ENCODE results near the gene NPIPB6.

DNA sequence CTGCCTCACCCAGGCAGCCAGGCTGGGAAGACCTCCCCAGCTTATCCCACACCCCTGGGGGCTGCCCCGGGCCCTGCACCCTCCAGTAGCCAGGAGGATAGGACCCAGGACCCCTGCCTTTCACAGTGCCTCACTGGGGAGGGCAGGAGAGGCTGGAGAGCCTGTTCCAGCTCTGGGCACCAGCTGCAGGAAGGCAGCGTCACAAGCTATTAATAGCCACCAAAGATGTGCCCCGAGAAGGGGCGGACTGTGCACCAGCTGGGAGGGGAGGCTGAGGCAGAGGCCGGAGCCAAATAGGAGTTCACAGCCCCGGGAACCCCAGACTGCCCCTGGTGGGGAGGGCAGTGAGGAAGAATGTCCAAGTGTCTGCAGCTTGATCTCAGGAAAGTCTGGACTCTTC is 62.2 kb downstream of the NPIPB6 start:
- TF ChIP-seq CTCF (IDR thresholded peaks at IDR 0.05; ENCODE audit: low read length) (no peak), EZH2 (optimal IDR thresholded peaks at IDR 0.05; ENCODE audit: low read depth, low read length) (no peak), EZH2phosphoT487 (IDR thresholded peaks at IDR 0.05; ENCODE audit: low read length) (no peak)
